HS-5 (cell line): ENCODE results near the gene FBXL19.
A peak's percentile ranks its signal among the peaks of the same experiment; 100 is the strongest.
"Not testable (repeated sequence)": the region's sequence is repeated elsewhere in the genome, so short reads cannot be mapped to it uniquely, and the experiment has no call there.

Source experiments
- DNase-seq: peaks from one replicate; pipeline ENCODE4 v3.0.0-alpha.2; 2012; ENCODE audit warnings: low read depth

FBXL19 gene, protein sequence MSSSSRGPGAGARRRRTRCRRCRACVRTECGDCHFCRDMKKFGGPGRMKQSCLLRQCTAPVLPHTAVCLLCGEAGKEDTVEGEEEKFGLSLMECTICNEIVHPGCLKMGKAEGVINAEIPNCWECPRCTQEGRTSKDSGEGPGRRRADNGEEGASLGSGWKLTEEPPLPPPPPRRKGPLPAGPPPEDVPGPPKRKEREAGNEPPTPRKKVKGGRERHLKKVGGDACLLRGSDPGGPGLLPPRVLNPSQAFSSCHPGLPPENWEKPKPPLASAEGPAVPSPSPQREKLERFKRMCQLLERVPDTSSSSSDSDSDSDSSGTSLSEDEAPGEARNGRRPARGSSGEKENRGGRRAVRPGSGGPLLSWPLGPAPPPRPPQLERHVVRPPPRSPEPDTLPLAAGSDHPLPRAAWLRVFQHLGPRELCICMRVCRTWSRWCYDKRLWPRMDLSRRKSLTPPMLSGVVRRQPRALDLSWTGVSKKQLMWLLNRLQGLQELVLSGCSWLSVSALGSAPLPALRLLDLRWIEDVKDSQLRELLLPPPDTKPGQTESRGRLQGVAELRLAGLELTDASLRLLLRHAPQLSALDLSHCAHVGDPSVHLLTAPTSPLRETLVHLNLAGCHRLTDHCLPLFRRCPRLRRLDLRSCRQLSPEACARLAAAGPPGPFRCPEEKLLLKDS

DNA sequence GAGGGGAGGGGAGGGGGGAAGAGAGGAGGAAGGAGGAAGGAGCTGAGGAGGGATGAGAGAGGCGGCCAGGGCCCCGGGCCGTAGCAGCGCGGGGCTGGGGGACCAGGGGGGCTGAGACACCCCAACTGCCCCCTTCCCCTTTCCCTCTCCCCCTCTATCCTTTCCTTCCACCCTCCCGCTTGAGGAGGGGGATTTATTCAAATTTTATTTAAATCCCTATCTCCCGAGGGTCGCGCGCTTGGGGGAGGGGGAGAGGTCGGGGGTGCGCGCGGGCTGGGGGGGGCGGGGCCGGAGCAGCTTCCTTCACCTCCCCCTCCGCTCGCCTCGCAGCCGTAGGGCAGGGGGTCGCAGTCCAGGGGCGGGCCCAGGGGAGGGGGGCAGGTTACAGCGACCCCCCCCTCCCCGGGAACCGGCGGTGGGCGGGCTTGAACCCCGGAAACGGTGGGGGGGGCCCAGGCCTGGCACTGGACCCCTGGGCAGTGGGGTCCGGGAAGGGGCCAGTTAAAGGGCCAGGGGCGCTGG is at the start of gene FBXL19:
FBXL19 (plus strand) TSS at position 19 of the 522 bp plus-strand sequence. CDS start 2,183 bp downstream, outside the sequence.
- DNase-seq, result no peak

DNA sequence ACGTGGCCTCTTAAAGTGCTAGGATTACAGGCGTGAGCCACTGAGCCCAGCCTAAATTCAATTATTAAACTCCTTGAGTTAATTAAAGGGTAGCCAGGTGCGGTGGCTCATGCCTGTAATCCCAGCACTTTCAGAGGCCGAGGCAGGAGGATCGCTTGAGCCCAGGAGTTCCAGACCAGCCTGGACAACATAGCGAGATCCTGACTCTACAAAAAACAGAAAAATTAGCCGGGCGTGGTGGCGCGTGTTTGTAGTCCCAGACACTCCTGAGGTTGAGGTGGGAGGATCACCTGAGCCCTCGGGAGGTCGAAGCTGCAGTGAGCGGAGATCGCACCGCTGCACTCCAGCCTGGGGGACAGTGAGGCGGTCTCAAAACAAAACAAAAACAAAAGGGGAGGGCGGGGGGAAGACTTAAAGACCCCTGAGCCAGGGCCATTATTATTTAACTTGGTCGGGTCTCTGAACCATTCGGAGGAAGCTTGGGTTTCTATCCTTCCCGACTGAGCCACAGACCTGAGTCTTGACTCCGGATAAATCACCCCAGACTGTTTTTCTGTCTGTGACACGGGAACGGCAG is 49.0 kb upstream of the FBXL19 start:
- DNase-seq, result no peak

DNA sequence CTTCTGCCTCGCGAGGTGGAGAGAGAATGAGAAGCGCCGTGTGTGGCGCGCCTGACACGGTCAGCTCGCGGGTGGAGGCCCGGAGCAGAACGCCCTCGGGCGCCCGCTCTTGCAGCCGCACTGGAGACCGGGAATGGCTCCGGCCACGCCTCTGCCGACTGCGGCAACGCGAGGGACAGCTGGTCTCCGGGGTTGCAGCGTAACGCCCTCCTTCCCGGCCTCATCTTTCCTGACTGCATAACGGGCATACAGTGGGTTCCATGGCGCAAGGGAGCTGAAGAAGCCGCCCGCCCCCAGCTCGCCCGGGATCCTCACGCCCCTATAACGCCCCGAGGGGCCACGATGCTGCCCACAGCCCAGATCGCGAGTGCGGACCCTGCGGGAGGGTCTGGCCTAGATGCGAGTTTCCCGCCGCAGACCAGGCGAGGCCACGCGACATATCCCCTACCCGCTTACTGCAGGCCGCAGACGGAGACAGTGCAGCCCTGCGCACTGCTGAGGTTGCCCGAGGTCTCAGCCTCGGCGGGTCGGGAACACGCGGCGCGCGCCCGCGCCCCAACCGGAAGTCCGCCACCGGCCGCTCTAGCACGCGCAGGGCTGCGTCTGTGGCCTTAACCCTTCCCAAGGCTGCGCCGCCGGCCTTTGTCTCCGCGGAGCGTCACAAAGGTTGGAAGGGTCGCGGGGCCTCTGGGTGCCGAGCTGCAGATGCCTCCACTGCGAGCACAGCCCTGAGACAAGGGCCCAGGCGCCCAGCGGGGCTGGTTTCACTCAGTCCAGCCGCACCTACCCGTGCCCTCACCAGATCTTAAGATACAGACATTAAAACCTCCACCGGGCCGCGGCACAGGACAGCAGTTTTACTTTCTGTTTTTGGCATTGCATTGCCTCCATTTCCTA is 48.3 kb upstream of the FBXL19 start:
- DNase-seq, result peak; percentile 59

DNA sequence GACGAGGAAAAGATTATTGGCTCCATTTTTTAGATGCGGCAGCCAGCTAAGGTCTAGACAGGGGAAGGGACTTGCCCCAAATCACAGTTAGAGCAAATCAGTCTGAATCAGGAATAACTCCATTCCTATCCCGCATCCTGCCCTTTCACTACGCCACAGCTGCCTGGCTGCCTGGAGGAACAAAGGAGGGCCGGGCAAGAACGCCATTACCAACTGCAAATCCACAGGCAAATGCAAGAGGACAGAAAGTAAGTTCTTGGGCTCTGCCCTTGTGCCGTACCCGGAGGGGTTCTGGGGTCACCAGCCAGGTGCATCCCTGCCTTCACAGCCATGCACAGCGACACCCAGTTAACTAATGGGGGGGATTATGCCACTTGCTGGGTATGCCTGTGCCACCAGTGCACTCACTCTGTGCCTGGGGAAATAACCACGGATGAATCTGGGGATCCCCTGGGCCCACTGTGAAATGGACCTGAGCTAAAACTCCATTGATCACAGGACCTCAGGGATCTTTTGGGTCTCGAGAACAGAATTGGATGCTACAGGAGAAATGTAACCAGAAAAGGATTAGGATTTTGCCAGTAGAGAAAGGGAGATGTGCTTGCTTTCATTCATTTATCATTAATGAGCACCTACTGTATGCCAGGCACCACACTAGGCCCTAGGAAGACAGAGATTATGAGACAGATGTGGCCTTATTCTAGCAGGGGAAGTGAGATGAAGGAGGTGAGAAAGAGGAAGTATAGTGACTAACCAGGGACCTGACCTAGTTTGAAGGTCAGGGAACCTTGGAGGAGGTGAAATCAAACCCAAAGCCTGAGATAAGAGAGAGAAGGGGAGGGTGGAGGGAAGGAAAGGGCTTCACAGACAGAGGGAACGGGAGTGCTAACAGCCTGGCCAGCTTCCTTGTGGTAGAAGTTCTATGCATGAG is 47.2 kb upstream of the FBXL19 start:
- no peak for DNase-seq

DNA sequence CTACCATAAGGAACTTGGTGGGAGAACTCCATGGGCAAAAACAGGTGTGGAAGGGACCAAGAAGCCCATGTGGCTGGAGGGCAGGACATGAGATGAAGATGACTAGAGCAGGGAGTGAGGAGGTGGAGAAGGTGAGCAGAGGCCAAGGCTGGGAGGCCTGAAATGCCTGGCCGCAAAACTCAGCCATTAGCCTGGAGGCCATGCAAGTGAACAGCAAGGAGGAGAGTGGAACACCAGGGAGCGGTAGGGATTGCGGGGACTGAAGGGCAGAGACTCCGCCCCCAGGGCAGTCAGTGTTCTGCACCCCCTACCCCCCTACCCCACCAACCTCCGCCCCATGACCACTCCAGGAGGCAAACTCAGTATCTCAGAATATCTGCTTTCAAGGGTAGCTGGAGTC is 46.5 kb upstream of the FBXL19 start:
- no peak for DNase-seq

DNA sequence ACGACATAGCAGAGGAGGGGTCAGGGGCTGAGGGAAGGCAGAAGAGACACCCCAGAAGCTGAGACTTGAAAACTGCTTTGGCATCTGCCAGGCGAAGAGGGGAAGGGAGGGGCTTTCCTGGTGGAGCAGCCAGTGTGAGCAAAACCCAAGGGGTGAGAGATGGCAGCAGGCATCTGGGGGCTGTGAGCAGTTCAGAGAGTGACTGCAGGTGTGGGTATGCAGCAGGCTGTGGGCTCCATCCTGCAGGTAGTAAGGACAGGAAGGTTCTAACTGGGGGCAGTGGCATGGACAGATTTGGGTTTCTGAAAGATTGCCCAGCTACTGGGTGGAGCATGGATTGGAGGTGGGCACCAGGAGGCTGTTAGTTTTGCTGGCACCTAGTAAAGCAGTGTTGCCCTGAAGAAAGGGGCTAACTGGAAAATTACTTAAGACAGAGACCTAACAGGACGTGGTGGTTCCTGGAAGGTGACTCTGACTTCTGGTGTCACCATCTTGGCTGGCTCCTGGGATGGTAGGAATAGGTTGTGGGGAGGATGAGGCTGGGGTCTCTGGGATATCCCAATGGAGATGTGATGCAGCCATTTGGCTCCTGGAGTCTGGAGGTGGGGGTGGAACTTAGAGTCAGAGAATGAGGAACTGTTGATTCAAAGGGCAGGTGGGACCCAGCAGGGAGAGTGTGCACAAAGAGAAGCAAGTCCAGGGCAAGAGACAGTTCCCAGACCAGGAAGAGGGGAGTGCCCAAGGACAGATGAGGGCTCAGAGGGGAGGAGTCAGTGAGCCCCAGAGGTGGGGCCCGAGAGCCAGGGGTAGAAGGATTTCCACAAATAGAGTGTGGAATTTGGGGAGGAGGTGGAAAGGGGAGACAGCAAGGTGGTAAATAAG is 40.7 kb upstream of the FBXL19 start:
- no peak for DNase-seq

DNA sequence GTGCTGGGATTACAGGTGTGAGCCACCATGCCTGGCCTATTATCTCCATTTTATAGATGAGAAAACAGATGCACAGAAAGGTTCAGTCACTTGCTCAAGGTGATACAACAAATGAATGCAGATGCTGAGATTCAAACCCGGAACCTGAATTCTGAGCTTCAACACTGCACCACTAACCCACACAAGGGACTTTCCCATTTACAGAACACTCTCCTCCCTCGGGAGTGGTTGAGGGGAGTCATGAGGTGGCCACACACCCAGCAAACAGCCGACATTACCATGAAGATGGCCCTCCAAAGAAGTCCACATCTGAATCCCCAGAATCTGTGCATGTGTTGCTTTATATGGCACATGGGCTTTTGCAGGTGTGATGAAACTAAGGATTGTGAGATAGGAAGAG is 38.6 kb upstream of the FBXL19 start:
- no peak for DNase-seq

DNA sequence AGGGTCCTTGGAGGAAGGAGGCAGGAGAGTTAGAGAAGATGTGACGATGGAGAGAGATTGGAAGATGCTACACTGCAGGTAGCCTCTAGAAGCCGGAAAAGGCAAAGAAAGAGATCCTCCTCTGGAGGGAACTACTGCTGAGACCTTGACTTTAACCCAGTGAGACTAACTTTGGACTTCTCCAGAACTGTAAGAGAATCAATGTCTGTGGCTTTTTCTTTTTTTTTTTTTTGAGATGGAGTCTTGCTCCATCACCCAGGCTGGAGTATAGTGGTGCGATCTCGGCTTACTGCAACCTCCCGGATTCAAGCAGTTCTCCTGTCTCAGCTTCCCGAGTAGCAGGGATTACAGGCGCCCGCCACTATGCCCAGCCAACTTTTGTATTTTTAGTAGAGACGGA is 38.2 kb upstream of the FBXL19 start:
- DNase-seq, result no peak

DNA sequence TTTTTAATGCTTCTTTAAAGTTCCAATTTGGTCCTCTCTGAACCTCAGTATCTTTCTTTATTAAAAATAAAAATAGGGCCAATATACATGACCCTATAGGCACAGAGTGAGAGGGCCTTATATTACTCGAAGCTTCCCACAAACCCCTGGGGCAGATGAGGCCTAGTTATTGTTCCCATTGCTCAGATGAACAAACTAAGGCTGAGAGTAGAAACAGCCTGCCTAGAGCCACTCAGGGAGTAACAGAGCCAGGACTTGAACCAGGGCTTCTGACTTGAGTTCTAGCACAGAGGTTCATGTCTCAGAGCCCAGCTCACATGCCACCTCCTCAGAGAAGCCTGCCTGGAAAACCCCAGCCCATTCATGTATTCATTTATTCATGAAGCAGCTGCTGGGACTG is 37.2 kb upstream of the FBXL19 start:
- DNase-seq, result no peak

DNA sequence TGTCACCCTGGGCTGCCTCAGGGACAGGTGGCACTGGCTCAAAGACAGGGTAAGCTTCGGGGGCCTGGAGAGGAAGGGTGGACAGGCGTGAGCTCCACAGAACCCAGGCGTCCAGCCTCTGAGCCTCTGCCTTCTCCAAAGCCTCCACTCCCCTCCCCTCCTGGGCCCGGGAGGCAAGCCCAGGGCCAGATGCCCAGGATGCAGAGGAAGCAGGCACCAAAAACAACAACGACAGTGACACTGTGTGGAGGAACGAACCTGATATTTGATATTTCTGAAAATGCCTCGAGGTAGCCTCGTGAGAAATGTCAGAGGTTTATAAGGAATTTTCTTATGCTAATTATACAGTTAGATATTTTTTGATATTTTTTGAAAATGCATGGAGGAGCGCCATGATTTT is 35.4 kb upstream of the FBXL19 start:
- no peak for DNase-seq

DNA sequence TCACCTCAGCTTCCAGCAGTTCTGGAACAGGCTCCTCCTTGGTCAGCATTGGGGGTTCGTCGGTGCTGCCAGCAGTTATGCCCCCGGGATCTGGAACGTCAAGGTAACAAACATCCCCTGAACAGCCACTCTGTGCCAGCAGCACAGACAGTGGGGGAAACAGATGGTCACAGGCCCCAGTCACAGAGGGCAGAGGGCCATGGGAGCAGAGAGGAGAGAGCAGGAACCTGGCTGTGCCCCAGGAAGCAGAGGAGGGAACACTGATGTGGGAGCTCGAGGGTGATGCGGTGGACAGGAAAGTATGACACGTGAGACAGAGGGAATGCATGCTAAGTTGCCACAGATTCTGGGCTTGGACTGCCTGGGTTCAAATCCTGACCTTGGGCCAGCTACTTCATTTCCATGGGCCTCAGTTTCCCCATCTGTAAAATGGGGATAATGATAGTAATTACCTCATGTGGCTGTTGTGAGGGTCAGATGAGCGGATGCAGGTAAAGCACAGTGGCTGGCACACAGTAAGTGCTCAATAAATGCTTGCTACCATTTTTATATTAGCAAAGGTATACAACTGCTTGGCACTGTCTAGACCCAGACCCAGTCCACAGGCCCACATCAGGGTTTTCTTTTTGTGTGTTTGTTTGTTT is 34.4 kb upstream of the FBXL19 start:
- DNase-seq, result no peak

DNA sequence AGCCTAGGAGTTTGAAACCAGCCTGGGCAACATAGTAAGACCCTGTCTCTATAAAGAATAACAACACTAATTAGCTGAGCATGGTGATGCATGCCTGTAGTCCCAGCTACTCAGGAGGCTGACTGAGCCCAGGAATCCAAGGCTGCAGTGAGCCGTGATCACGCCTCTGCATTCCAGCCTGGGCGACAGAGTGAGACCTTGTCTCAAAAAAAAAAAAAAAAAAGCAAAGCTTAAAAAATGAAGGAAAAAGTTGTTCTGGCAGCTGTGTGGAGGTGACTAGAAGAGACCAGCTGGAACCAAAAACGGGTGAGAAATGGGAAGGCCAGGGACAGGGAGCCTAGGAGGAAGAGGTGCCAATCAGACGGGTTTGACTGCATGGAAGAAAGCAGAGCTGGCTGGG is 33.7 kb upstream of the FBXL19 start:
- no peak for DNase-seq

DNA sequence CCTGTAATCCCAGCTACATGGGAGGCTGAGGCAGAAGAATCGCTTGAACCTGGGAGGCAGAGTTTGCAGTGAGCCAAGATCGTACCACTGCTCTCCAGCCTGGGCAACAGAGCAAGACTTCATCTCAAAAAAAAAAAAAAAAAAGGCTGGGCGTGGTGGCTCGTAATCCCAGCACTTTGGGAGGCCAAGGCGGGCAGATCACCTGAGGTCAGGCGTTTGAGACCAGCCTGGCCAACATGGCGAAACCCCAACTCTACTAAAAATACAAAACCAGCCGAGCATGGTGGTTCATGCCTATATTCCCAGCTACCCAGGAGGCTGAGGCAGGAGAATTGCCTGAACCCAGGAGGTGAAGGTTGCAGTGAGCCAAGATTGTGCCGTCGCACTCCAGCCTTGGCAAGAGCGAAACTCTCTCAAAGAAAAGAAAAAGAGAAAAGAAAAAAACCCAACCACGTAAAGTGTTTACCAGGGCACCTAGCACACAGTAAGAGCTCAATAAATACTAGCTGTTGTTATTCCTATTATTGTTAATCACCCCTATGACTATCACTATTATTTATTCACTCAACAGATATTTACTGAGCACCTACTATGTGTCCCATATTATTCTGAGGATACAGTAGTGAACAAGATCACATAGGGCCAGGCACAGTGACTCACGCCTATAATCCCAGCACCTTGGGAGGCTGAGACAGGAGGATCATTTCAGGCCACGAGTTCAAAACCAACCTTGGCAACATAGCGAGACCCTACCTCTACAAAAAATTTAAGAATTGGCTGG is 32.1 kb upstream of the FBXL19 start:
- DNase-seq, result not testable (repeated sequence)

DNA sequence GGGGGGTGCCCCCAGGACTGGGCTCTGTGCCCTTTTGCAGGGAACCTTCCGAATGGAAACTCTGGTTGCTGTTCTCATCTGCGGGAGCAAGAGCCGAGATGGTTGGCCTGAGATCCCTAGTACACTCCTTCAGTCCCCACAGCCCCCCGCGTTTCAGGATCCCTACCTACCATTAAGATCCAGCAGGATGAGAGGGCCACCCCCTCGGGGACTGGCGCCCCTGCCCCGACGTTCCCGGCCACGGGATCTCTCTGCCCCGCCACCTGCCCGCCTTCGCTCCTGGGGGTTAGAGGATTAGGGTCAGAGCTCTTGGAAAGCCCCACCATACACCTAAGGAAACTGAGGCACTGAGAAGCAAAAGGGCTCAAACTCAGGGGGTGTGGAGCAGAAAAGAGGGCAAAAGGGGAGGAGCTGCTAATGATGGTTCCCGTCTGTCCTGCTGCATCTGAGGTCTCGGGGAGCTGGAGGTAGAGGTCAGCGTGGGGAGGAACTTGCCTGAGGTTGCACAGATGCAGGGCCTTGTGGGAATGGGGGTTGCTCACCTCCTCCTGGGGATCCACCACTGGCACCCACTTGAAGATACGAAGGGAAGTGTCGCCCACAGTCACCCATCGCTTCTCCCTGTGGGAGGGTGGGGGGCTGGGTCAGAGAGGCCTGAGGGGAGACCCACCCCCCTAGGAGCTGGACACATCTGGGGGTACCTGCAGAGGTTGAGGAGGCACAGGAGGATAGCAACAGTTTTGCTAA is 30.5 kb upstream of the FBXL19 start:
- no peak for DNase-seq

DNA sequence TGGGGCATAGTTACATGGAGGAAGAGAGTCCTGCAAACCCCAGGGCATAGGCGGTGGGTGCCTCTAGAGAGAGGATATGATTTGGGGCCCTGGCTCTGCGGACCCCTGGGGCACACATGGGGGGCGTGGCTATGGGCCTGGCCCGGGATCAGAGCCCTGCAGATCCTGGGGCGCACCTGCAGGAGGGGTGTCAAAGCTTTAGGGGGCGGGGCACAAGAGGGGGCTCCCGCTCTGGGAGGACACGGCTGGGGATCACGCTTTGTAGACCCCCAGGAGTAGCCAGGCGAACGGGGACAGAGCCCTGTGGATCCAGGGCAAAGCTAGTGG is 30.0 kb upstream of the FBXL19 start:
- no peak for DNase-seq

DNA sequence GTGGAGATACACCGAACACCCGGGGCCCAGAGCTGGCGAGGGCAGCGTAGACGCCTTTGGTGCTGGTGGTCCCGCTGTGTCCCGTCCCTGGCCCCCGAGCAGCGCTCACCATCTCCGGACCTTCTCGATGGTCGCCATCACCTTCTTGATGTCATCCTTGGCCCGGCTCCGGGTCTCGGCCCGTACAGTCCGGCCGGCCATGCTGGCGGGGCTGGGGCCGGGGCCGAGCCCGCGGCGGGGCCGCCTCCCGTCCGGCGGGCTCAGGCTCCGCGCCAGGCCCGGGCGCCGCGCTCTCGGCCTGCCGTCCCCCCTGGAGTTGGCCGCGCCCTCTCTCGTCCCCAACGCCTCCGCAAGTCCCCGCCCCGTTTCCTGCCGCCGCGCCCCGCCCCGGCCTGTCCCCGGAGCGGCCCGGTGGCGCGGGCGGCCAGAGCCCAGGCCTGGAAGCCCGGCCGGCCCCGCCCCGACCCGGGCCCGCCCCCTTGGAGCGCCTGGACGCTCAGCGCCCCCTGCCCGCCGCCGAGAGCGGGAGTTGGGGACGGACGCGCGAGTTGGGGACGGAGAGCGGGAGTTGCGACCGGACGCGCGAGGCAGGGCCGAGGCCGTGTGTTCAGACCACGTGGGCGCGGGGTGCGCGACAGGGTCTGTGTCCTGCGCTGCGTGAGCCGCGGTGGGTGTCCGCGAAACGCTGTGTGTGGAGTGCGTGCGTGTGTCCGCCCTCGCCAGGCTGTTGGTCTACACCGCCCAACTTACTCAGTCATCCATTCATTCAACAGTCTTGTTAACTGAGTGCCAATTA is 29.4 kb upstream of the FBXL19 start, which contains the start of gene BCL7C:
BCL7C (minus strand) TSS at position 334 of the 796 bp plus-strand sequence; CDS start at position 201, 133 bp downstream.
- peak; percentile 33 for DNase-seq
